ENCODE measurements around the gene SETD1B.

Gene SETD1B

DNA sequence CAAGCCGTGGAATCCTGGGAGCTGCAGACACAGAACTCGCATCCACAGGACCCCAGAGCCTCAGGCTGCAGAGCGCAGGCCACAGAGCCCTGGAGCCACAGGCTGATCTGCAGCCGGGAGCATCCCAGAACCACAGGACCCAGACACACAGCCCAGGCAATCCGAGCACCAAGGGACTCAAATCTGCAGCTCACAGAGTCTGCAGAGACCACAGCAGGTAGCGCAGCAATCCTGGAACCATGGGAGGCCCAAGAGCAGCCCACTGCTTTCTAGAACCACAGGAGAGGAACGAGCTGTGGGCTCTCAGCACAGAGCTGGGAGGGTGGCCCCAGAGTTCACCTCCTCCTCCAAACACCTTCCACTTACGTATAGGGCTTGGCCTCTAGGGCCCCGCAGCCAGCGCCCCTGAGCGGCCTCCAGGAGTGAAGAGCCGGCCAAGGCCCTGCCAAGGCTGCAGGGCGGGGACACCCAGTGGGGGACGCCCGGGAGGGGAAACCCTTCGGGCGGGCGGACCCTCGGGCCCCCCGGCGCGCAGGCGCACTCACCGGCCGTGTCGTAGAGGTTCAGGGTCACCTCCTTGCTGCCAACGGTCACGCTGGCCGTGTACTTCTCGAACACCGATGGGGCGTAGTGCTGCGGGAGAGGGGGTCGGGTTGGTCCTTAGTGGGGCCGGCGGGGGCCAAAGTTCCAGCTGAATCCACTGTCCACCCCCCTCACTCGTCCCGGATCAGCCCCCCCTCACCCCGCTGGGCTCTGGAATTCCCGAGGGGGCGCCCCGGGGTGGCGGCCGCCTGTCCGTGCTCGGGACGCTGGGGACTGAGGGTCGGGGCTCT, 11.0 kb upstream of the SETD1B start:
- peak in 1 of 42 donors; percentile 5 for DNase-seq
- intact Hi-C loops (cut with DNase I), result loop anchor here (5.0 kb wide), 1 partner anchor 96 kb away; no protein-coding TSS in a partner anchor

DNA sequence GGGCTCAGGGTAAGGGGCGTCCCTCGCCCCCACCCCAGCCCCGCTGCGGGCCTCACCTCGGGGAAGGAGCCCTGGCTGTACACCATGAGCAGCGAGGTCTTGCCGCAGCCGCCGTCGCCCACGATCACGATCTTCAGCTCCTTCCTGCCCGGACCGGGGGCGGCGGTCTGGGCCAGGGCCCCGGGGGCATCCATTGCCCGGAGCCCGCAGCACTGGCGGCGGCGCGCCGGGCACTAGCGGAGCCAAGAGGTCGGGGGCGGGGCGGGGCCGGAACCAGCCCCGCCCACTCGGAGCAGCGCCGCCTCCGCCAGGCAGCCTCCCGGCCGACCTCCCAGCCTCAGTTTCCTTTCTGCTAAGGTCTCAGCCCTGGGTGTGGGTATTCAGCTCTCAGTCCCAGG, 10.4 kb upstream of the SETD1B start, which contains the start of gene RHOF:
Gene RHOF (minus strand): TSS at position 249 of the 398 bp plus-strand sequence. CDS start 55 bp downstream, at position 194.
- DNase-seq, result peak in 3 of 42 donors; percentile 31 to 54 (median 45)
- intact Hi-C loops (cut with DNase I), result loop anchor here (5.0 kb wide), 1 partner anchor 96 kb away; no protein-coding TSS in a partner anchor

DNA sequence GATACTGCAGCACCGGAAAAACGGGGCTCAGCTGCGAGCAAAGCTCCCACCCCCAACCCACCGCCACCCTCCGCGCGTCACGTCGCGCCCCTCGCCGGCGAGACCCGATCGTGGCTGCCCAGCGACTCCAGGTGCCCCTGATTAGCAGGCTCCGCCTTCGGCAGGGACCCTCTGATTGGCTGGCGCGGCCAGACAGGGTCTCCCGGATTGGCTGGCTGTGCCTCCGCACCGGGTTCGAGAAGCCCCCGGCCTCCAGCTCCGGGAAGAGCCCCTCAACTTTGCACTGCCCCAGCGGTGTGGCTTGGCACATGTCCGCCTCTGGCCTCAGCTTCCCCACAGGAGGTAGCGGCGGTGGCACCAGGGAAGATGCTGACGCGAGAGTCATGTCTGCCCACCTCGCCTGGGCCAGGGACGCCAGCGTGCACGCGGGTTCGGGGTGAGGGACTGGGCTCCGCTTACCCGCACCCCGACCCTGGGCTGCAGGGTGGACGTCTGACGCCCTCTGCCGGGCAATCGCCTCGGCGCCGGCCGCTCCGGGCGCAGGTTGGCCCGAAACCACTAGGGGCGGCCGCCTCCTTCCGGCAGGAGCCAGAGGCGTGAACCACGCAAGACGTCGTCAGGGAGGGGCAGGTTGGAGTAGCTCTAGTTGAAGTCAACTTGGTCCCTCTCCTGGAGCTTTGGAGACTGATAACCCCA, 9.8 kb upstream of the SETD1B start:
- intact Hi-C loops (cut with DNase I), result loop anchor here (5.0 kb wide), 1 partner anchor 97 kb away; no protein-coding TSS in a partner anchor
- peak; percentile 68 to 95 (median 88) for DNase-seq

DNA sequence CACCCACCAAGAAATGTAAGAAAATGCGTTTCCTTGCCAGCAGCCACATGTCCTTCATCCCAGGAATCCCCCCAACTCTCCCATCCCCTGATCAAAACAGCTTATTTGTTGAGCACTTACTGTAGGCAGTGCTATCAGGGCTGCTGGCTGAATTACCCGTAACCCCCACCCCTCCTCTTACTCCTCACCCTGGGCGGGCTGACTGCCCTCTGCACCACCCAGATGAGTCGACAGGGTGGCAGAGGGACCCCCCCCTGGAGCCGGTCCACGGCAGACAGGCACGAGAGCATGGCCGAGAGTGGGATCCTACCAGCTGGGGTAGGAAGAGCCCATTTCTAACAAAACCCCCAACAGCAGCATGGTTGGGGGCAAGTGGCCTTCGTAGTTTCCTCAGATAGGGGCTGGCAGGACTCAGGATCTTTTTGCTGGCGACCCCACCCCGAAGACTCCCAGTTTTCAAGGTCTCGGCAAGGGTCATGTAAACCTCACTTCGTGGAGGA, 9.2 kb upstream of the SETD1B start:
- no peak for DNase-seq
- intact Hi-C loops (cut with DNase I), result loop anchor here (5.0 kb wide), 2 partner anchors 93 to 97 kb away; partner anchors contain the start of gene PSMD9

DNA sequence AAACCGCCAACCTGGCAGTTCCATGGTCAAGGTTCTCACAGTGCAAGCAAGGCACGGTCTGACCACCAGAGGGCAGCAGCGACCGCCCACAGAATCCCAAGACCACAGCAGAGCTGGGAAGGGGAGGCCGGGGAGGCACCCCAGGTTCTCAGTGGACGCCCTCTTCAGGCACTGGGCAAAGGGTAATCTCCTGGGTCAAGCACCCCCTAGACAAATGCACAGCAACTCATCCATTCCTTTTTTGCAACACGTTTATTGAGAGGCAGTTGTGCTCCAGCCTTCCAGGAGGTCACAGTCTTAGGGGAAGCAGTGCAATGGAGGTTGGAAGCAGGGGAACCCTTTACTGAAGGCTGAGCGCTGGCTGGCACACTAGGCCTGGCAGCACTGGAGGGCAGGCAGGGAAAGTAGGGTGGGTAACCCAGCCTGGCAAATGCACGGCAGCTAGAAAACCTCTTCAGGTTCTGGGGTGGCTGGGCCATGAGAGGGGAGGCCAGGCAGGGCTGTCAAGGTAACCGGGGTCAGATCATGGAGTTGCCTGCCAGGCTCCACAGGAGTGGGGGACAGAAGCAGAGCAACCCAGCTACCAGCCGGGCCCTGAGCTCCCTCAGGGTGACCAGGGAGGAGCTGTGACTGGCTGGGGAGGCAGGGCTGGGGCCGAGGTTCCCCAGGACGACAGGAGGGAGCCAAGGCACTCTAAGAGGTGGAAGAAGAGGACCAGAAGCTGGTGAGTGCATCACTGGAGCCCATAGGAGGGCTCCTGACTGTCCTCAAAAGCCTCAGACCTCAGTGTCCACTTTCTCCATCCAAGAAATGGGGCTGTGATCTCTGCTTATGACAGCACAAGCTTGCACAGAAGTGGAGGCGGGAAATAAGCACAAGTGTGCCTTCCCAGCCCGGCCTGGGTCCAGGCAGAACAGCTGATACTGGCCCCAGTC, 8.5 kb upstream of the SETD1B start:
- intact Hi-C loops (cut with DNase I), result loop anchor here (5.0 kb wide), 1 partner anchor 92 kb away; the partner anchor contains the start of gene PSMD9

DNA sequence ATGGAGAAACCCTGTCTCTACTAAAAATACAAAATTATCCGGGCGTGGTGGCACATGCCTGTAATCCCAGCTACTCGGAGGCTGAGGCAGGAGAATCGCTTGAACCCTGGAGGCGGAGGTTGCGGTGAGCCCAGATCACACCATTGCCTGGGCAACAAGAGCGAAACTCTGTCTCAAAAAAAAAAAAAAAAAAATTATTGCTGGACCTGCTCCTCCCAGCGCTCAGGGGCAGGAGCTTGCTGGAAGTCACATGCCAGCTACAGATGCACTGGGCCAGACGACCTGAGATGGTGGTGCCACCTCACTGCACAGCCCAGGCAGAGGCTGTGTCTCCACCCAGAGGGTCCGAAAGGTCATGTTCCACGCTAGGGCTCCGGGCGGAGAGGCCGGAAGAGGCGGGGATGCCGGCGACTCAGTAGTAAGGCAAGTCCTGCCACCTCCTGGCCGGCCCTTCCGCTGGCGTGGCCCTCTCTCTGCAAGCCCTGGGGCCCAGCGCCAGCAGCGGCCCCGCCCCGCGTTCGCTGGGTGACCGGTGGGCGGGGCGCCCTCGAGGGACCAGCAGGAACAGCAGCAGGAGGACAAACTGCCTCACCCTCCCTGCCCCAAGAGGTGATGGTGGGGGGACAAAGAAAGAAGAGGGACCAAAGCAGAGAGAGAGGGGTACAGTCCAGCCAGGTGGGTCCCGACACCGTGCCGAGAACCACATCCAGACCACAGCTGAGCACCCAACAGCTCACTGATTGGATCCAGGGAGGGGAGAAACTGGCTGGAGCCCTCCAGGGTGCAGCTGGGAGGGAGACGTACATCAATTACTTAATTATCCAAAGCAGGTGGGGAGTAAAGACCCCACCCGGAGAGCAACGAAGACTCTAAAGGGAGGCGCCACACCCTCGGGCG, 6.7 kb upstream of the SETD1B start:
- intact Hi-C loops (cut with DNase I), result loop anchor here (5.0 kb wide), 1 partner anchor 90 kb away; the partner anchor contains the start of gene PSMD9
- DNase-seq, result peak; percentile 67 to 92 (median 83)

More for the DNA sequence above, 8.5 kb upstream of the SETD1B start:
- DNase-seq, result peak; percentile 64 to 96 (median 90)

DNA sequence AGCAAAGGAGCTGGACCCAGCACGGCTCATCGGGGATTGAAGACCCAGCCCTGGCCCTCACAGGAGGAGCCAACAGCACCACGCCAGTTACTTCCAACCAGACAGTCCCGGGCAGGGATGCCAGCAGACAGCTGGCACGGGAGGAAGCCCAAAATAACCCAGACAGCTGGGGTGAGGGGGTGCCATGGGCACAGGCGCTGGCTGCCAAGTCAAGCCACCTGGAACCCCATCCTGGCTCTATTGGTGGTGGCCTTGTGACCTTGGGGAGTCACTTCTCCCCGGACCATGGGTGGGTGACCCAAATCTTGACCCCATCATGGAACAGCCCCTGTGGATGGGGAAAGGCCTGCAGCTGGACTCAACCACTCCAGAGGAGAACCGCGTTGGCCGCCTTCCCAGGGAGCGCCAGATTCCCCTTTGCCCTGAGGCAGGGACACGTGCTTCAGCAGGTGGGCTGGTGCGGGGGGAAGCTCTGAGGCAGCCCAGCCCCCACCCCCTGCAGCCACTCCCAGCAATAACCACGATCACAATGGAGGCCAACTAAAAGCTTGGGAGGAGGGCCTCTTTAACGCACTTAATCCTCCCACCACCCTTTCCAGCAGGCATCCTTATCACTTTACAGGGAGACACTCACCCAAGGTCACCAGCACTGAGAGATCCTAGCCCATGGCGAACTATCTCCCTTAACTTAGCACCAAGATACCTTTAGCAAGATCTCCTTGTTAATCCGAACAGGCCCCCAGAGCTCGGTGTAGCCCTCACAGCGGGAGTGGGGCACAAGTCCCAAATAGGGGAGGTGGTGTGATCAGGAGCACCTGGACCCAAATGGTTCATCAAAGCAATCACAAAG, 5.6 kb upstream of the SETD1B start:
- peak in 40 of 42 donors; percentile 52 to 87 (median 72) for DNase-seq
- intact Hi-C loops (cut with DNase I), result loop anchor here (5.0 kb wide), 1 partner anchor 89 kb away; the partner anchor contains the start of gene PSMD9

DNA sequence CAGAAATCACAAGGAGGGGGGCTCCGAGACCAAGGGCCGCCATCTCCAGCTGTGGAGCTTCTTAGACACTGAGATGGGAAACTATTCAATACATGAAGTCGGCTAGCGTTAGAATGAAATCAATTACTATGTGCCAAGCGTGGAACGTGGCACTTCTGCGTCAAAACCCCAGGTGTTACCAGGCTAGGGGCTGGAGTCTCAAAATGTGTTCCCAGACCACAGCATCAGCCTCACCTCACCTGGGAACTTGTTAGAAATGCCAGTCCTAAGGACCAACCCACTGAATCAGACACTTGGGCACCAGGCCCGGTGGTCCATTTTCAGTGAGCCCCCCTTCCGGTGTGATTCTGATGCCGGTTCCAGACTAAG, 5.0 kb upstream of the SETD1B start:
- intact Hi-C loops (cut with DNase I), result loop anchor here (5.0 kb wide), 1 partner anchor 89 kb away; the partner anchor contains the start of gene PSMD9
- DNase-seq, result no peak

DNA sequence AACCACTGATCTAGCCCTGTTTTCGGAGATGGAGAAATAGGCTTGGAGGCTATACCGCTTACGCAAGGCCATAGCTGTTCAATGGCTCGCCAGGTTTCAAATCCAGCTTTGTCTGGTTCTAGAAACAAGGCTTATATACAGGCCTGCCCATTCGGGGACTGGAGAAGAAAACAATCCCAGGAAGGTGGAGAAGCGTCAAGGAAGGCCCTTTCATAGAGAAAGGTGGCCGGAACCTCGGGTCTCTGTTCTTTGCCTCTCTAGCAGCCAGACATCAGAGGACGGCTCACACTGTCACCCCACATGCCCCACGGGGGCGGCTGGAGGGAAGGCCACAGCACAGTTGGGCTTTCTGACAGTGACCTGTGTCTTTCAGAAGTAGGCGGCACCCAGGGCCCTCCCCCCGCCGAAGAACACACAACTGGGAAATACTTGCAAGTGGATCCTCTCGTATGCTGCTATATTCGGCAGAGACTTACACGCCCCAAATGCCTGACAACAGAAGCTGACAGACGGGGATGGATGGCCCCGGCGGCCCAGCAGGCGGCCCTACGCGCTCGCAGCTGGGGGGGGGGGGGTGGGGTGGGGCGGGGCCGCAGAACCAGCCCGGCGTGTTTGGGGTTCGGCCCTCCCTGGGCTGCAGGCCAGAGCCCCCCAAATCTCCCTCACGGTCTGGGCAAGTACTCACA, 4.5 kb upstream of the SETD1B start:
- peak in 35 of 42 donors; percentile 39 to 79 (median 63) for DNase-seq
- intact Hi-C loops (cut with DNase I), result loop anchor here (5.0 kb wide), 1 partner anchor 88 kb away; the partner anchor contains the start of gene PSMD9

DNA sequence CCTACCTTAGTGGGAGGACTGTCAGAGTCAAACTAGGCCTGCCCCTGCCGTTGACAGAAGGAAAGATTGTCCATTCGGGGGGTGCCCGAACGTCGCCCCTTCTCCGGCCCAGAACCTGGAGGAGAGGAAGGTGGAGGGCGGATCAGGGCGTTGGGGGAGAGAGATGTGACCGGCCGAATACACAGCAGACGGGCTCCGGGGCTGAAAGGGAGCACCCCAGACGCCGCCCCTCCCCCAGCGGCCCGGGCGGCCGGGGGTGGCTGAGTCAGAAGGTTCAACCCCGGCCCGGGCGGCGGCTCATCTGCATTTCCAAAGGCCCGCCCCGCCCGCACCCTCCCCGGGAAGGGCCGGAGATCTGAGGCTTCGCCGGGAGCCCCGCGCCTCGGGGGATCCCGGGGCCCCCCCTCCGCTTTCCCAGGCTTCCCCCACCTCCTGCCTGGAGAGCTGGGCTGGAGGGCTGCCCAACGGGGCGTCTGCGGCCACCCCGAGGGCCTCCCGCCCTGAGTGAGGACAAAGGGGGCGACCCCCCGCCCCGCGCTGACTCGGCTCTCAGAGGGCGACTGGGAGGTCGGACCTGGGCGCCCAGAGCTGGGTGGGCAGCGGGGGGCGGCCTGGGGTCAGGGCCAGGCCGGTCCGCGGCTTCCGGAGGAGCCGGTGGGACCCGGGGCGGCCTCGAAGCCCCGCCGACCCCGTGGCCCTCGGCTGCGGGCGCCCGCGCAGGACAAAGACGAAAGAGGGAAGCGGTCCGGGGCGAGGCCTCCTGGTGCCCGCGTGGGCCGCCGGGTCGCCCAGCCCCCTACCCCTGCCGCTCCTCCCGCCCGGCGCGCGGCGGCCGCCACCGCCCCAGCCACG, 3.7 kb upstream of the SETD1B start:
- intact Hi-C loops (cut with DNase I), result loop anchor here (5.0 kb wide), 1 partner anchor 87 kb away; the partner anchor contains the start of gene PSMD9
- DNase-seq, result peak; percentile 61 to 95 (median 81)

DNA sequence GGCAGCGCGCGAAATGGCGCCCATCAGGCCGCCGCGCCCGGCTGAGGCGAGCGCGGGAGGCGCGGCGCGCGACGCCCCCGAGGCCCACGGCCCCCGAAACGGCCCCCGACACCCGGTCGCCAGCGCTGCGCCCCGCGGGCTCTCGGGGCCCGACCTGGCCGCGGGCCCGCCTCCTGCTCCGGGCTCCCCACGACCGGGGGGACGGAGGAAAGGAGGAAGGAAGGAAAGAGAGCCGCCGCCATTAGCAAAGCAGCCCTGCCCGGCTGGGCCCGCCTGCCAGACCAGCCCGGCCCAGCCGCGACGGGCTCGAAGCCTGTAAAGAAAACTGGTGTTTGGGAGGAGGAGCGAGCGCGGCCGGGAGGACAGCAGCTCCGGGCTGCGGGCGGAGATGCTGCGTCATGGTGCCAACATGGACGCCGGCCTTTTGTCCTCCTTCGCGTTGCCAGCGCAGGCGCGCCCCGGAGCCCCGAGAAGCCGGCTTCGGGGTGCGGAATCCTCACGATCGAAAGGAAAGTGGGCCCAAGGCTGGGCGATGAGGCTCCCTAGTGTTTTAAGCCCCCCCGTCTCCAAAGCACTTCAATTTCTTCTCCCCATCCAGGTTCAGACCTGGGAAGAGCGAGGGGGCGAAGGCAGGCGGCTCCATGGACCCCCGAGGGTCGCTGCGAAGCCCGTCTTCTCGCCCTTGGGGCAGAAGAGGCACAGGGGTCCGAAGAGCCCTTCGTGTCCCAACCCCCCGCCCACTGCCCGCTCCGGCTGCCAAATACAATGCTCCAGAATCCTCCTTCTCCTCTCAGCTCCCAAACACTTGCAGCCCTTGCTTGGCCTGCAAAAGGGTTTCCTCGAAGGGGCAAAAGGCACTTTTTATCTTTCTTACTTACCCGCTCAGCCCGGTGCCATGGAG, 2.9 kb upstream of the SETD1B start:
- intact Hi-C loops (cut with DNase I), result no loop called here
- DNase-seq, result peak; percentile 47 to 91 (median 80)

DNA sequence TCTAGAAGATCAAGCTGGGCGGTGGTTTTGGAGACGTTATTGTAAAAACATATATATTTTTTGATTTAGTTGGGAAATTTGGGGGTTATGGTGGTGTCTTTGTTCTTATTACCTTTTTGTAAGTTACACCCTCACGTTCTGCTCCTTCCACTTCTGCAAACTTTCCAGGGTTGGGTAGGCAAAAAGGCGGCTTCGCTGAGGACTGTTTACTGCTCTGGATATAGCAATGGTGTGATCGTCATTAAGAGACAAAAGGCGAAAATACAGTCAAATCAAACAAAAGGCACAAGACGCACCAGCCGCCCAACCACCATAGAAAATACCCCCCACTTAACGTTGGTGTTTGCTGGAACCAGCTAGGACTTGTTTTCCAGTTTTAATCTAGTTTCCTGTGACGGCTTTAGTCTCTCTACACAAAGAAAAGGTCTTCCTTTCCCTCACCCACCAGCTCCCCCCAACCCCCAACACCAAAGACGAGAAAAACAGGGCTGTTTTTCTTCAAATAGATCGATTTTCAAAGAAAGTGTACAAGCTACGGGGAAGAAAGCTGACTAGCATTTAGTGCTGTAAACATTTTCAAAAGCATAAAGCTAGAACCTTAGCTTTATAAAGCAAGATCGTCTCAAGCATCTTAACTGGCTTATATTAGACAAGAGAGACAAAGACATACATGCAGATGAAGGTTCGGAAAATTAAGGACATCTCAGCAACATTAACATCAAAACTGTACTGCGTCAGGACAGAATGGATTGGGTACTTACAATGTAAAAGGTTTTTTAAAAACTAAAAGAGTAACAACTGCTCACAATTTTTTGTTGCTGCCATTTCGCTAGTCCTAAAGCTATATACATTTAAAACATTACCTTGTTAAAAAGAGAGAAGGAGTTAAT, 2.0 kb upstream of the SETD1B start:
- DNase-seq, result peak in 5 of 42 donors; percentile 29 to 63 (median 39)

DNA sequence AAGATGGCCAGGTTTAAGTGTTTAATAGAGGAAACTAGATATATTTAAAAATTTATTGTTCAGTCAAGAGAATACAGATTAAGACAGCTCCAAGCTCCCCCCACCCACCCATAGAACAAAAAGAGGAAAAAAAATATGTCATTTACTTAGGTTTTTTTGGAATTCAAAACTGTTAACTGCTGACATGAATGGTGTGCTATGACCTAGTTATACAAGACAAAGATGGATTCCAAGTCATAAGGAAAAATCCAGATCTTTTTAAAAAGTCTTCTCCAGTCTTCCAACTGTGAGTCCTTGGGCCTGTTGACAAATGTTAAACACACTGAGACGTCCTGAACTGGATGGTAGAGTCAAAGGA, 1.3 kb upstream of the SETD1B start:
- intact Hi-C loops (cut with DNase I), result no loop called here
- DNase-seq, result no peak

More for the DNA sequence above, 2.0 kb upstream of the SETD1B start:
- intact Hi-C loops (cut with DNase I), result no loop called here

All from head of caudate nucleus (tissue), 42 donors.